GM19455 (cell line): Measurements from ENCODE around the gene LCE6A.

Experiments used
- ATAC-seq: cut with Tn5 transposase; IDR thresholded peaks from one replicate; pipeline ENCODE4 v1.9.1; 2021; ENCODE audit not compliant: unreplicated experiment

LCE6A gene, protein sequence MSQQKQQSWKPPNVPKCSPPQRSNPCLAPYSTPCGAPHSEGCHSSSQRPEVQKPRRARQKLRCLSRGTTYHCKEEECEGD

DNA sequence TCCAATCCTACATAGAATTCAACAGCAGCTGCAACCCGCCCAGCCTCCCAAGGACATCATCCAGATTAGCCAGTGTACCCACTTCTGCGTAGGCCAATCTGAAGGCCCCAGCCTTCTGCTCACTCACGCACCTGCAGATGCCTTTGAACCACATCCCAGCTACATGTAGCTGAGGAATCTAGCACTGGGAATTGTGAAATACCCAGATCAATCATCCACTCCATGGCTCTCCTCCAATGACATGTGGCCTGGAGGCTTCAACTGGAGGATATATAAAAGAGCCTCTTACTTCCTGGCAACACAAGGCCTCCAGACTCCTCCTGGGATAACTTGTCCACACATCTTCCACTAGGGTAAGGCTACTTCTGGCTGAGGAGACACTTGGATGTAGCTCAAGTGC is at the start of gene LCE6A:
Gene LCE6A (plus strand): TSS at position 301 of the 400 bp plus-strand sequence. CDS start 665 bp downstream, outside the sequence.
- ATAC-seq = no peak

DNA sequence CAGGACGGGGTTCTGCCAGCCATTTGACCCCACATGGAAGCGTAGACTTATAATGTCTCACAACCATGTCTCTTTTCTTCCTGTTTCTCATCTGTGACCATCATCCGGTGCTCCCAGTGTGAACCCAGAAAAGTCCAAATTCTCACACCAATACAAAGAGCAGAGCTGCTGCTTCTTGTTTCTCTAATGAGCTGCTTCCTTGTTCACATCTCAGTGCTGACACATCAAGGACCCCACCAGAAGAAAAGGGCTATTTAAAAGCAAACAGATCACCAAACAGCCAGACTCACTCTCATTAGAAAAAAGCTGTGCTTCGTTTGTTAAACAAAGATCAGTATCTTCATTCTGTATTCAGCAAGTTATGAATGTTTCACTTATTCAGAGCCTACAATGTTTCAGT is 47.0 kb upstream of the LCE6A start:
- no peak for ATAC-seq

DNA sequence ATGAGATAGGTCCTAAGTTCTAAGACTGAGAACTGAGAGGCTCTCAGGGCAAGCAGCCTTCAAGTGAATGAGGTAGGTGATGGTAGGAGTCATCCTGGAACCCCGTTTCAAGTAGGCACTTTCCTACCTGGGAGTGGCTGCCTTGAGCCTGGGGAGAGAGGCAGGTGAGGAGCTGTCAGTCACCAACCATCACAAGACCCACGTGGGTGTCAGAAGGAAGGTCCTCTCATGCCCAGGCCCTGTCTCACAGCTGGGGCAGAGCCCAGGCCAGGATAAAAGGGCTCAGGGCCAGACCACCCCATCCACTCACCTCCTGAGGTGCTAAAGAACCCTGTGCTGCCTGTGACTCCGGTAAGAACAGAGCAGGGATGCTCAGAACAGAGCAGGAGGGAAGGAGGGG is 46.2 kb upstream of the LCE6A start, which contains the start of gene LCE1D:
Gene LCE1D (plus strand): TSS at position 301 of the 400 bp plus-strand sequence. CDS start 1,074 bp downstream, outside the sequence.
- no peak for ATAC-seq

DNA sequence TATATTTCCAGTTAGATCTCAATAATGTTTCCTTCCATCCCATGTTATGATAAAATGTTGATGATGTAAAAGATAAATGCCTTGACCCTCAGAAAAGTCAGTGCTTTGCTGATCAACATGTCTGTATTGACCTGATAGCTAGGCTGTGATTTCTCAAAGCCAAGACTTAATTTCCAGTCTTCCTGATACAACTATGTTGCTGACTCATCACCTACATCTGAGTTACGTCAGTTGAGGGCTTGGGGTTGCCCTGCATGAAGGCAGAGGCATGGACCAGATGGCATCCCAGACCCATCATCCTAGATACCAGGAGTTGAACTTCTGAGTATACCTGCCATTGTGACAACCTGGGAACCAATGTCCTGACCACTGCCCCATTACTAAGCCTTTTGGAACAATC is 41.3 kb upstream of the LCE6A start:
- no peak for ATAC-seq

DNA sequence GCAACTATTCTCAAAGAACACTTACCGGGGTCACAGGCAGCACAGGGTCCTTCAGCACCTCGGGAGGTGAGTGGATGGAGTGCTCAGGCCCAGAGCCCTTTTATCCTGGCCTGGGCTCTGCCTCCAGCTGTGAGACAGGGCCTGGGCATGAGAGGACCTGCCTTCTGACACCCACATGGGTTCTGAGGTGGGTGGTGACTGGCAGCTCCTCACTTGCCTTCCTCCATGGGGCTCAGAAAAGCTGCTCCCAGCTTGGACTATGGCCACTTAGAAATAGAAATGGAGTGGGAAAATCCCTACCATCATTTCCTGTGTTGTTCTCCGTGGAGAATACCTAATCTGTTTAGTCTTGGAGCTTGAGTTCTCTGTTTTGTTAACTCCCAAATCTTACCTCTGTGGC is 36.1 kb upstream of the LCE6A start, which contains the start of gene LCE1C:
Gene LCE1C (minus strand): TSS at position 76 of the 400 bp plus-strand sequence. CDS start 1,173 bp downstream, outside the sequence.
- no peak for ATAC-seq

DNA sequence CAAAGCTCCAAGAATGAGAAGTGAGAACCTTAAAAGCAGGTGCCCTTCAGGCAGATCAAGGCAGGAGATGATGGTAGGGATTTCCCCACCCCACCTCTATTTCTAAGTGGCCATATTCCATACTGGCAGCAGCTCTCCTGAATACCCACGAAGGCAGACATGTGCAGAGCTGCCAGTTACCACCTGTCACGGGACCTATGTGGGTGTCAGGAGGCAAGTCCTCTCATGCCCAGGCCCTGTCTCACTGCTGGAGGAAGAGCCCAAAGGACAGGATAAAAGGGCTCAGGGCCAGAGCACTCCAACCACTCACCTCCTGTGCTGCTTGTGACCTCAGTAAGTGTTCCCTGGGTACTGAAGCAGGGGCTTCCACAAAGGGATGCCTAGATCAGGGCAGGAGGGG is 31.6 kb upstream of the LCE6A start:
- no peak for ATAC-seq

DNA sequence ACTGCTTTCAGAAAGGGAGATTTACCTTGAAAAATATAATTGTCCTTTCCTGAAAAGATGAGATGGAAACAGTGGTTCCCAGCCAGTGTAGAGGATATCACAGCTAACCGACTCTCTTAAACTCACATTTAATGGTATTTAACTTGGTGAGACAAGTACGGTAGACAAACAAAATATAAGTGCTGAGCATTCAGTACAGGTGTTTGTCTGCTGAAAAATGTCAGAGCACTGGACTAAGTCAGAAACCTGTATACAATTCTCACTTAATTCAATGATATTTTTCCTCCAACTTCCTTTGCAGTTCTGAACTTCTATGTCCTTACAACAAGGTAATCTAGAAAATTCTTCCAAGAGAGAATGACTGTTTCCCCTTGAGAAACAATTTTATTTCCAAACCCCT is 31.0 kb upstream of the LCE6A start, which contains the start of gene LCE1B:
Gene LCE1B (plus strand): TSS at position 301 of the 400 bp plus-strand sequence. CDS start 476 bp downstream, outside the sequence.
- no peak for ATAC-seq

DNA sequence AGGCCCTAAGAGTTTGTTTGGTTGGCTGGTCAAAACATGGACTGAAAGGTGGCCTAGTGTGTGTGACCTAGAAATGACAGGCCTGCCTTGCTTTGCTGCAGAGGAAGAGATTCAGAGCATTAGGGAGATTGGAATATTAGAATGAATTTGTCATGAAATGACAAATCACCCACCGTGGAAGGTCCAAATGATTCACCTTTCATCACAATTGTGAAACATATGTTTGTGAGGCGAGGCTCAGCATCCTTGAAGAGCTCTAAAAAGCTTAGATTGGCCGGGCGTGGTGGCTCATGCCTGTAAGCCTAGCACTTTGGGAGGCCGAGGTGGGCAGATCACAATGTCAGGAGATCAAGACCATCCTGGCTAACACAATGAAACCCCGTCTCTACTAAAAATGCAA is 25.3 kb upstream of the LCE6A start:
- ATAC-seq = no peak

DNA sequence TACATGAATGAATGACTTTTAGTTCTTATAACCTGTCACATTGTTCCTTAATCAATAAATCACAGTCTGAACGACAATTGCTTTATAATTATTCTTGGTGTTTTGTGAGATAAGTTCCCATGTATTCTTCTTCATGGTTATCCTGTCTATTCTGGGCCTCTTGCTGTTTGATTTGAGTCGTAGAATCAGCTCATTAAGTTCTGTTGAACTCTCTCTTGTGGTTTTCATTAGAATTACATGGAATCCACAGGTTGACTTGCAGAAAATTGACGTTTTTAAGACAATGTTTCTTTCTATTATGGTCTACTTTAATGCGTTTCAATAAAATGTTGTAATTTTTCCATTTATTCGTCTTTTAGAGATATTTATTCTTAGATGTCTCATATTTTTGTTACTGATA is 19.4 kb upstream of the LCE6A start:
- no peak for ATAC-seq

DNA sequence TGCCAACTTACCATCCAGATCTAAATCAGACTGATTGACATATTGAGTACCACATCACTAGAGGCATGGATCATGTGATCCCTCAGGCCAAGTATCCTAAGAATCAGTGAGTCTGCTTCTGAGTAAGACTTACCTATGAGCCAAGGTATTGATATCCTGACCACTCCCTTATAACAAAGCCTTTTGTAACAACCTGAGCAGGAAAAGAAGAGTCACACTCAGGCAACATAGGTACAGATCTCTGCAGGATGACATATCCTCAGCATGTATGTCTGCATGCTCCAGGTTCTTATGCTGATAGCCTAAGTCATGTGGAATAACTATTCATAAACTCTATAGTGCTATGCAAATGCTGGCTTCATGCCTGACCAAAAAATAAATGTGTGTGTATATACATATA is 17.7 kb upstream of the LCE6A start:
- ATAC-seq = no peak

DNA sequence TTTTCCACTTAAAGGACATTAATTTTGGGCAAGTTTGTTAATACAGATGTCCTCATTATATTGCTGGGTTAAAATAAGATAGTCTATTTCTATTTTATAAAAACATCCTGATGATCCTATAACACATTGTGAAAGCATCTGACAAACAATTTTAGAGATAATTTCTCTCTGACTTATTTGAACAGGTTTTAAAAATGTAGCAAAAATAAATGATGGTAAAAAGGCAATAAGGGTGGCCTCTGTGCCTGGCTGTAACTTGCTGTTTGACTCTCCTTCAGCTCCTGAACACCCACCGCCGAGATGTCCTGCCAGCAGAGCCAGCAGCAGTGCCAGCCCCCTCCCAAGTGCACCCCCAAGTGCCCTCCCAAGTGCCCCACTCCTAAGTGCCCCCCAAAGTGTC is 15.5 kb upstream of the LCE6A start, which contains the start of gene LCE1A:
Gene LCE1A (plus strand): TSS at position 301 of the 400 bp plus-strand sequence. CDS start 0 bp downstream, at position 301.
- no peak for ATAC-seq

DNA sequence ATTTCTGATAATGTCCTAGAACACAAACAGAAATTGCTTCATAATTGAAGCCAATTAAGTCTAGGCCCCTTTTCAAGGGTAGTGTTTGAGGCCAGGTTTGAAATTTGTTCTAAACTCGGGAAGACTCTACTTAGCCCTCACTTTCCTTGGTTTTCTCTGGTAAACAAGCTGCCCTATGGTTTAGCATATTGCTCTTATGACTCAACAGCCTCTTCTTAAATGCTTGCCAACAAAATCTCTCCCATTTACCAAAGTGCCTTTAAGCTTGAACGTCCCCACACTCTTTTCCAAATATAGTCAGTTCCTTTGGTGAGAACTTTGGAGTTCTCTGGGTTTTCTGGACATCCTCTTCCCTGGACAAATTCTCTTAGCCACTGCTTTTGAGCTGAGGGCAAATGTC is 5.8 kb upstream of the LCE6A start:
- no peak for ATAC-seq

DNA sequence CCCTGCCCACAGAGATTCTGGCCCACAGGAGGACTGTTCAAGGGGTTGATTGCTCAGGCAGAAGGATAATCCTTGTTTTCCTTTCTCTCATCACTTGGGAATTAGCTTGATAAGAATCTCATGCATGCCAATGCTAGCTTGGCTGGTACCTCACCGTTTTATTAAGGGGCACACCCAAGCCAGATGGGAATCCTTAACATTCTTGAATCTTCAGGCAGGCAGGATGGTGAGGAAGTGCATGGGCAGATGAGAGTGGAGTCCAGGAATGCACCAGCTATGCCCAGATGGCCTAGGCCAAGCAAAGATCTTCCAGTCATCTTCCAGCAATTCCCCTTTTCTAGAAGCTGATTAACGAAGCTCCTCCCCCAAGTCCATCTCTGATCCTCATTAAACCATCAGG is 13.0 kb downstream of the LCE6A start:
- ATAC-seq = no peak

DNA sequence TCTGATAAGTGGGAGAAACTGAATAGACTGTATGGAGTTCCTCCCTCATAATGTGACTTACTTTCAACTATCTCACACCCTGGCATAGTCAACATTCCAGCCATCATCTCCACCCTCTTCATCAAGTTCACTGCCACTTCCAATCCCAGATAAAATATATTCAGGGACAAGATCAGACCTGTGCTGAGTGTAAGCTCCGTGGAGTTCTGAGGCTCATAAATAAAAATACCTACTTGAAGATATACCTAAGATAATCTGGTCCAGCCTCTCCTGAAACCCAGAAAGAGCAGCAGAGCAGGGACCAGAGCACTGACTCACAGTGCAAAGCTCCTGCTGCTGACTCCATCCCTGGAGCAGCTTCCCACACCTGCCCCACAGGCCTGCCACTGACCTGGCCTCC is 15.4 kb downstream of the LCE6A start:
- no peak for ATAC-seq

DNA sequence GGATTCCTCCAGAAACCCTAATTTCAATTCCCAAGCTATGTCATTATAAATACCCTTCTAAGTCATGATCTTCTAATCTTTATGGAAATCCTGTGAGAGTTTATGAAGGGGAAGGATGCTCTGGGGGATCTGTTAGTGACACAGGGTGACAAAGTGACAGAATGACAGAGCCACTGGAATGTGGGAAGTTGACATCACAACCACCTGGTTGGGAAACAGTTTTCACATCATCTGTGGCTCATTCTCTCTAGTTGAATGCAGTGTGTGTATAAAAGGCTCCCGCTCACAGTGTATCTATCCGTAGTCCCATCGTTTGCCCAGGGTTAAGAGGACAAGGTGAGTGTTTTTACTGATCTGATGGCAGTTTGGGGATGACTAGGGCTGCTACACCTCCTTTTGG is 17.0 kb downstream of the LCE6A start, which contains the start of gene LCE7A:
Gene LCE7A (plus strand): TSS at position 301 of the 400 bp plus-strand sequence. CDS start 702 bp downstream, outside the sequence.
- ATAC-seq = no peak

DNA sequence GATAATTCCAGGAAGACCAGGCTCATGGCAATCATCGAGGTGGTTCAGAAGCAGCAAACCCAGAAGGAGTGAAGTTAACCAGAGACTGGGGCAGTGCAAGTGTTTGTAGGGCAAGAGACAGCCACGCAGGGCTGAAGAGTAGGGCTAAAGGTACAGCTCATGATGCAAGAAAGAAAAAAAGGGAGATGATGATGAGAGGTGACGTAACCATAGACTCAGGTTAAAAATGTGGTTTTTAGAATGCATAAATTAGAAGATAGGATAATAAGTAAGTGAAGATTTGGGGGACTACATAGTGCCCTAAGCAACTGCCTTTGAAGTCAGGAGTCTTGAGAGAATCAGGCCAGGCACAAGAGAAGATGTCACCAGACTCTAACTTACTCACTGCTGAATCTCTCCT is 17.5 kb downstream of the LCE6A start:
- no peak for ATAC-seq

DNA sequence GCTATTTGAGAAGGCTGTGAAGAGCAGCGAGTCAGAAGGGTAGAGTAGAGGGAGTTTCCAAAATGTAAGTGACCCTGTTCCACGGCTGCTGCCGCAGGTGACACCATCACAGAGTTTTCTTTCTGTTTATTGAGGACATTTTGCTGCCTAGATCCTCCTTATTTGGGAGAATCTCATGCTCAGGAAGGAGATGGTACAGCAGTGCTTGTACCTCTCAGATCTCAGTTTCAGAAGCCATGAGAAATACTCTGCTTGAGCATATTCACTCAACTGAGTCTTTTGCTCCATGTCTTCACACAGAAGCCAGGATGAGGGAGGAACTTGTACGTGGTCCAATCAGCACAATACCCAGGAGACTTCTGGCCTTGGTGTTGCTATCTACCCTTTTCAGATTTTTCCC is 18.7 kb downstream of the LCE6A start:
- ATAC-seq = no peak

DNA sequence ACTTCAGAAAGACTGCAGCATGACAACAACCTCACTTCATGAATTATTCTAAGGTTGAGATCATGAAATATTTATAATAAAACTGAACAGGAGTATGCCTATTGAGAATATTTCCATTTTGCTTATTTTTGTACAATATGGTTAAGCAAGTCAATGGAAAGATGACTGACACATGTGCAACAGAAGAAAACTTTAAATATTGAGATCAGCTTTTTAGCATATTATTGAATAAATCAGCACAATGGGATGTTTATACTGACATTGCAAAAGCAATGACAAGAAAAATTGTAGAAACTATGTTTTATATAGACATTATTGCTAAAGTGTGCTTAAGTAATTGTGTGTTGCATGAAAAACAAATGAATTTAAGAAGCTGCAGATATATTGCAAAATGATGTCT is 21.8 kb downstream of the LCE6A start:
- ATAC-seq = no peak

DNA sequence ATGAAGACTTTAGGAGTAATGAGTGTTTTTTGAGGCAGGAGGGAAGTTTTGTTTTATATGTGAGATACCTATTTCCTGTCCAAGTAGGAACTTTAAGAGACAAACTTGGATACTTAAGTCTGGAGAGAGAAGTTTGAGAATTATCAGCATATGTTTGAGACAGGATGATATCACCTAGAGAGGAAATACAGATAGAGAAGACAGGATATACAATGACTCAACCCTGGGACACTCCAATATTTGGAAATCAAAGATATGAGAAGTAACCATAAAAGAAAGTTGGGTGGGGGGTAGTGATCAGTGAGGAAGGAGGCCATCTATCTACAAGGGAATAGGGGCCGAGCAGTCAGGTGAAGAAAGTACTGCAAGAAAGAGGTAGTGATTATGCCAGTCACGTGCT is 23.7 kb downstream of the LCE6A start:
- ATAC-seq = no peak

DNA sequence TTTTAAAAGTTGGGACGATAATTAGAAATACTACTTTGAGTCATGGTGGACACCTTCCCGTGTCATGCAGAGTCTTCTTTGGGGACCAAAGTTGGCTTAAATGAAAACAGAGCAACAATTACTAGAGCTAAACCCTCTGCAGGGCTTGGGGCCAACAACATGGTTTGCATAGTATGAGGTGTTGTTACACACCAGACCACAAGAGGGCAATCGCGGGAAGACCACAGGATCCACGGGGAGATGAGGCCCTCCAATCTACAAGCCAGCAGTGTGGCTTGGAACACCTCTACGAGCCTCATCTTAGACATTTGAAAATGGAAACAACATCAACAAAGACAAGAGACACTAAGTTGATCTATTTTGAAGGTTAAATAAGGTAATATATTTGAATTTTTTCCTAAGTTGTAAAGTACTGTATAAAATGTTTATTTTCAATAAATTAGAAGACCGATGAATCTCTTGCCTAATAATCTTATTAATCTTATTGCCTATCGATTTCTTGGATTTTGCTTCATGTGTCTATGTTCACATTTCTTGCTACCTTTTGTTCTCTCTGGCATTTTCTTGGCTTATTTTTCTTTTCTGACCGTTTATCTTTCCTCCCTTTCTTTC is 27.3 kb downstream of the LCE6A start:
- ATAC-seq = no peak

DNA sequence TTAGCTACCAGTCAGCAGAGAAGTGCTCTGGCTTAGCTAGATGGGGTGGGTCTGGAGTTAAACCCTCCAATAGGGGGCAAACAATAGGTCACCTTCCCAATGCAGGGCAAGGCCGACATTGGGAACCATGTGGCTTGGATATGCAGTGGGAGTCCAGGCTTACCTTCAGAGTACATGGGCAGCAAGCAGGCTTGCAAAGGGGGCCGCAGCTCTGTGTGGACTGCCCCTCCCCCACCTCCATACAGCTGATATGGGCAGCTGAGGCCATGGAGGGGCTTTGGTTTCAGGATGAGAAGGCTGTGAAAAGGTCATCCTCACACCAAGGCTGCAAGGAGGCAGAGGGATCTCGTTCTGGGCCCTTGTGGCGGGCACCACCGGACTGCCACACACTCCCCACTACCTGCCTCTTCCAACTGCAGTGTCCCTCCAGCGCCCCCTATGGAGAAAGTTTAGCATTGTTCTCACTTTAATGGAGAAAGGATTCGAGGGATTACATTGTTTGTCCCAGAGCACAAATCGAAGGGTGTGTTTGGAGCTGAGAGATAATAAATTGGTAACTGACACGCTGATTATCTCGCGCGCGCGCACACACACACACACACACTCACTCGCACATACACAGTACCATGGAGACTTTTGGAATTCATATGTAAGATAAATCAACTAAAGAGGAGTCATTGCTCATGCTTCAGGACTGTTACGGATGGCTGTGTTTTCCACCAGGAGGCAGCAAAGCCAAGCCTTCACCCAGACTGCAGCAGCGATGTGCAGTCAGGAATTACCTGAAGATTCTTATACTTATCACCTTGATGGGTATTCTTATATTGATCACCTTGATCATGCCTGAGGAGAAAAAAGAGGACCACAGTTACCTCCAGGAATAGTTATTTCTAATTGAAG is 28.4 kb downstream of the LCE6A start:
- peak; percentile 32 for ATAC-seq

DNA sequence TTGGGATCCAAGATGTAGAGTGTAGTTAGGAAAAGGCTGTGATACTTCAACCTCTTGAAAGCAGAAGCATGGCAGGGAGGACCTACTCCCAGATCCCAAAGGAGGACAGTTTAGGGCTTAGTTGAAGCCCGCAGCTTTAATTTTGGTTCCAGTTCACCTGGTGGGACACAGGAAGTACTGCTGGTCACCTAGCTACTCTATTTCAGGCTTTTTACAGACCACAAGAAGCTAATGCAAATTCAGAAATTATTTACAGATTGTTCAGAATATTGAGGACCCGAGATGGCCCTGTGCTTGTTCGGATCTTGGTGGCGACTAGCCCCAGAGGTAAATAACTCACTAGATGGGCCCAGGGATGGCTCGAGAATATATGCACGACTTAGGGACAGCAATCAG is 29.1 kb downstream of the LCE6A start:
- ATAC-seq = peak; percentile 66
